CD4-positive, alpha-beta T cell treated with Interferon alpha-2 for 1 hour (primary cell): ENCODE measurements around the gene PADI1.
A peak's percentile ranks its signal among the peaks of the same experiment; 100 is the strongest.

Experiments used
- DNase-seq, 2 donors: peaks; one replicate each; pipeline ENCODE4 v3.0.0-alpha.2; 2020 to 2022

Gene PADI1

DNA sequence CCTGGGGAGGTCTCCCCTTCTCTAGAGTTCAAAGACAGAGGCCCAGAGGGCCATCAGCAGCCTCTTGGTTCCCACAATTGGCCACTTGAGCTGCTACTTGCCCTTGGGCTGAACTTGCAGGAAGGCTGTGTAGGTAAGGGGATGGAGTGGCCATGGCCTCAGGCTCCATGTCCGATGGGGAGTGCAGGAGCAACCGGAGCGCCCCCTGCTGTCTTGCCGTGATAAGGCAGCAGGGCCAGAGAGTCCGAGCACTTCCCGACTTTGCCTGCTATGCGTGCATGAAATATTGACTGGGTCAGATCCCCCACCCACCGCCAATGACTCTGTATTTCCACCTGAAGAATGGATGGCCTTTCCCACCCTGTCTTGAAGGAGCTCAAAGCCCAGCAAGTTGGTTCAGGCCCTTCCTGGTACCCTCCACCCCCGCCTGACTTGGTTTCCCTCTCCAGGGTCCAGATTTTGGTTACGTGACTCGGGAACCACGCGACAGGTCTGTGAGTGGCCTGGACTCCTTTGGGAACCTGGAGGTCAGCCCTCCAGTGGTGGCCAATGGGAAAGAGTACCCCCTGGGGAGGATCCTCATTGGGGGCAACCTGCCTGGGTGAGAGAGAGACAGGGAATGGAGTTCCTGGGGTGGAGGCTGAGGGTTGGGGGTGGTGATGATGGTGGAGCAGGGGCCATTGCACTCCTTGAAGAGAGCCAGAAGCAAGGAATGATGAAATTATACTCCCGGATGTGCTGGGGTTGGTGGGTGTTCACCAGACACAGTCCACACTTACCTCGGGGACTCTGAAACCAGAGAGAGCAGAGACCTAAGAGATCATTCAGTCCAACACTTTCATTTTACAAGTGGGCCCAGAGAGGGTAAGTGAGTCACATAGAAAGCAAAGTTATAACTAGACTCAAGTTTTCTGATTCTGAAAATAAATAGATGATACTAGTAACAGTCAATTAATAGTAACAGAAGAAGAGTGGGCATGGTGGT is 69.5 kb downstream of the PADI1 start:
- peak; percentile 15 to 29 for DNase-seq

- DNase-seq: peak in 1 of 2 donors; percentile 24
These were observed 71.6 kb downstream of the PADI1 start for GRCh38 chr1:17276568-17276967.

- DNase-seq: no peak
These were observed 72.7 kb downstream of the PADI1 start for GRCh38 chr1:17277511-17278159.

GRCh38 chr1:17278996-17279830 is 74.3 kb downstream of the PADI1 start:
- no peak for DNase-seq

DNA sequence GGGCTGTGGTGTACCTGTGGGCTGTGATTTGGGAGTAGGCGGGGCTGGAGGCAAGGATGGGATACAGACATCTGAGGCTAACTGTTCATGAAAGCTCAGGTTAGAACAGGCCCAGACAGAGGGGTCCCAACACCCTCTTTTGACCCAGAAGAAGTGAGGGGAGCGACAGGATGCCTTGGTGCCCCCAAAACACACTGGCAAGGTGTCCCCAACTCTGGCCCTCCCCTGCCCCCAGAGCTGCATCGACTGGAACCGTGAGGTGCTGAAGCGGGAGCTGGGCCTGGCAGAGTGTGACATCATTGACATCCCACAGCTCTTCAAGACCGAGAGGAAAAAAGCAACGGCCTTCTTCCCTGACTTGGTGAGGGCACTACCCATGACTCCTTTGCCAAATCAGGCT is 75.5 kb downstream of the PADI1 start:
- no peak for DNase-seq

GRCh38 chr1:17280894-17281293 is 76.0 kb downstream of the PADI1 start:
- DNase-seq: no peak

- DNase-seq: peak; percentile 7 to 27
These were observed 76.8 kb downstream of the PADI1 start for GRCh38 chr1:17281775-17282181.

DNA sequence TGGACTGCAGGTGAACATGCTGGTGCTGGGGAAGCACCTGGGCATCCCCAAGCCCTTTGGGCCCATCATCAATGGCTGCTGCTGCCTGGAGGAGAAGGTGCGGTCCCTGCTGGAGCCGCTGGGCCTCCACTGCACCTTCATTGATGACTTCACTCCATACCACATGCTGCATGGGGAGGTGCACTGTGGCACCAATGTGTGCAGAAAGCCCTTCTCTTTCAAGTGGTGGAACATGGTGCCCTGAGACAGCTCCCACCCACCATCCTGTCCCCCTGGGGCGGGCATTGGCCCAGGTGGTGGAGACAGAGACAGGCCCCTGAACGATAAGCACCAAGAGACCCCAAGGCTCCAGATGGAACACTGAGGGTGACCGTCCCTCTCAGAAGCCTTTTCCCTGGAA is 77.9 kb downstream of the PADI1 start:
- DNase-seq: no peak

DNA sequence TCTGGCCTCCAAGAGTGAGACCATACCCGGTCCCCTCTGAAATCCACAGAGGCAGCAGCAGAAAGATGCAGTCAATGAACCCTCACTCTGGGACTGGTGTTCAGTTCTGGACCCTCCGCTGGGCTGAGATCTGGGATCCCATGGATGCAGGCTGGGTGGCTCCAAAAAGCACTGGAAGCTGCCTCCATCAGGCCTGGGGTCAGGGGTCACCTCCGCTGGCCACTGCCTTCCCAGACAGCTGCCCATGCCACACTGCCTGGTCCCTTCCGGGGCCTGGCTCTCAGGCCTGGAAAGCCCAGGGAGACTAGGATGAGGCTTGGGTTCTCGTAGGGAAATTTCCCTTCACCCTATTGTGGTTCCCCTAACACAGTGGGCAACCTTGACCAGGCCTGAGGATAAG is 81.7 kb downstream of the PADI1 start:
- no peak for DNase-seq

DNA sequence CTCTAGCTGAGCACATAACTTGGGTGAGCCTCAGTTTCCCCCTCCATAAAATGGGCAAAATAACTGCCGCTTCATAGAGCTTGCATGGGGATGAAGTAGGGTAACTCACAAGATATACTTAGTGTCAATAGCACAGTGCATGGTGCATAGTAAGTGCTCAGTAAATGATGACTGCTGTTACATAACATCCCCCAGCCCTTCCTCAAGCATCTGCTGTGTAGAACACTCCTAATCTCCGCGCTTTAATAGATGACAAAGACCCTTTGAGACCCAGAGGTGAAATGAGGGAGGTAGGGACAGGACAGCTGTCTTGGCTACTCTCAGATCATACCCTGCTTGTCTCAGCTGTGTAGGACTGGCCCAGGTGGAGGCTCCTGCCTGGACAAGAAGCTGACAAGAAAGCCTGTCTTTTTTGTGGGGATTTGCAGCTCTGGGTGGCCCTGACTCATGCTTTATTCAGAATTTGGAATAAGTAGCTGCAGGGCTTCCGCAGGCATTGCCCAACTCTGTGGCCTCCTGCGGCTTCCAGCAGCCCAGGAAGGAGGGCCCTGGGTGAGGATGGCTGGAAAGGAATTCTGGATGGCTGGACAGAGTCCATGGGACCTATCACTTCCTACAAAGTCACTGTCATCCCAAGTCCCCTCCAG is 82.3 kb downstream of the PADI1 start:
- no peak for DNase-seq

GRCh38 chr1:17289721-17290120 is 84.8 kb downstream of the PADI1 start:
- DNase-seq: no peak

DNA sequence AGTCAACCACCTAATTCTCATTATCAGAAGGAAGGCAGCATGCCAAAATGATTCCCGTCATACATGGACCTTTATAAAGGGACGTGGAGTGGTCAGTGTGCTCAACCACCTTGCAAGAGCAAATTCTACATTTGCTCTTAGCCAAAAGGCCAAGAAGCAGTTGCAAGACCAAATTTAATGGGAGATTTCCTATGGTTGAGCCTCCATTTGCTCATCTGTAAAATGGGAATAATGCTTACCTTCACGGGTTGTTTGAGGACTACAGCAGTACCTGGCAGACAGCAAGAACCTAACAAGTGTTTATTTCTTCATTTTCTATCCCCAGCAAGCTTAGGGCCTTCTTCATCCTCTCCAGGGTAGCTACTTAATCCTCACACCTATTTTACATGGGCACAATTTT is 85.6 kb downstream of the PADI1 start:
- no peak for DNase-seq

DNA sequence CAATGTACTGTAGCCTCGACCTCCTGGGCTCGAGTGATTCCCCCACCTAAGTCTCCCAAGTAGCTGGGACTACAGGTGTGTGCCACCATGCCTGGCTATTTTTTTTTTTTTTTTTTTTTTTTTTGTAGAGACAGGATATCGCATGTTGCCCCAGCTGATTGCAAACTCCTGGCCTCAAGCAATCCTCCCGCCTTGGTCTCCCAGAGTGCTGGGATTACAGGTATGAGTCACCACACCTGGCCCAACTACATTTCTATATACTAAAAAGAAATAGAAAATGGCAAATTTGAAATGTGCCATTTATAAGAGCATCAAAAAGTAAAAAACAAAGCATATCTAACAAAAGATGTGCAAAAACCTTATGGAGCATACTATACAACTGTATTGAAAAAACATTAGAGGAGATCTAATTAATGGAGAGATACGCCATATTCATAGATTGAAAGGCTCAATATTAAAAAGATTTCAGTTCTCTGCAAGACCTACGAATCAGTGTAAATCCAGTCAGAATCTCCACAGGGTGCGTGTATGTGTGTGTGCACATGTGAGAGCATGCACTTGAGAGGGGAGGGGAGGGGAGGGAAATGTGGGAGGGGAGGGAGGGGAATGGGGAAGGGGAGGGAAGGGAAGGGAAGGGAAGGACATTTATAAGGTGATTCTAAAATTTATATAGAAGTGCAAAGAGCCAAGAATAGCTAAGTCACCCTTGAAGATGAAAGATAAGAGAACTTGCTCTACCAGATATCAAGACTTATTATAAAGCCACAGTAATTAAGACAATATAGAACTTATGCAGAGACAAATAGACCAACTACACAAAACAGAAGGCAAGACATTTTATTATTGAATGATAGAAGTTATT is 87.6 kb downstream of the PADI1 start:
- DNase-seq: no peak

DNA sequence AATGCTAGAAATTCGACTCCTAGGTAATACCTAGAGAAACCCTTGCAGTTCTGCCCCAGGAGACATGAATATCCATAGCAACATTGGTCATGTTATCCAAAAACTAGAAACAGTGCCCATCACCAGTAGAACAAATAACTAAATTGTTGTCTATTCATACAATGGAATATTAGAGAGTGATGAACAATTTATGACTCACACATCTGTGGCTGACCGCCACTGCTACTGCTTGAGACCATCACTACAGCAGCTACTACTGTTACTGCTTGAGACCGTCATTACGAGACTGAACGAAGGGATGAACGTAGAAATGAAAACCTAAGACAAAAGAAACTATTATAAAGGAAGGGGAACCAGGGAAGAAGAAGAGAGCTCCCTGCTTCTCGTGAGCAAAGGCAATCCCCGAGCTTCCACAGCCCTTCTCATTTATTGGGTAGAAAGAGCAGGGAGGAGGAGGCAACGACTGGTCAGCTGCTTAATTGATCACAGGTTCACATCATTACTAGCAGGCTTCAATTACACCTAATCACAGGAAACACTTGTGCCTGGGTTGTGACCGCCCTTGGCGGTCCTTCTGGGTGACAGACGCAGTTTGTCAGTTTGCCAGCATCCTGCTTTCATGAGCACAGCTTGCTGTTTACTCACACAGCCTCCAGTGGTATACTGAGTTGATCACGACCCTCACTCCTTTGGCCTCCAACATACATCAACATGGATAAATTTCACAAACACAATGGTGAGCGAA is 88.9 kb downstream of the PADI1 start:
- DNase-seq: no peak

- DNase-seq: no peak
These were observed 90.4 kb downstream of the PADI1 start for GRCh38 chr1:17295292-17295691.
